Left ventricle myocardium superior (tissue), 1 donor: ENCODE measurements around the gene TMEM135. TPM values are rescaled to one million over a fixed set of nuclear protein-coding genes. Genes with fewer than 3 reads are reported as not detected.
"Not testable (repeated sequence)": the region's sequence is repeated elsewhere in the genome, so short reads cannot be mapped to it uniquely, and the experiment has no call there.

Experiments used
- ATAC-seq: fragments of 200-7000 bp; cut with Tn5 transposase; one replicate; pipeline ENCODE4 v1.9.1; 2020; ENCODE audit warnings: mild to moderate bottlenecking, moderate library complexity
- DNase-seq: peaks from one replicate; pipeline ENCODE4 v3.0.0-alpha.2; 2020
- intact Hi-C: fragments of 100-400 bp; cut with micrococcal nuclease; formaldehyde crosslinking; loops from one replicate; pipeline ENCODE4 v1.11.0; 2022
- total RNA-seq: library from RNA; stranded (reverse); fragmentation: NEBNext Ultra II Directional; extraction: Animal tissue kit (Norgen Biotek cat#: 25700); gene quantifications from one replicate; pipeline ENCODE4 v1.2.1, GENCODE V29; 2021
- donor health status: DM: no; HTN: yes; CAD: no; lungs with severe emphysema.

Gene TMEM135
- total RNA-seq, 1 donor from 2014 or later = 20.1 TPM

DNA sequence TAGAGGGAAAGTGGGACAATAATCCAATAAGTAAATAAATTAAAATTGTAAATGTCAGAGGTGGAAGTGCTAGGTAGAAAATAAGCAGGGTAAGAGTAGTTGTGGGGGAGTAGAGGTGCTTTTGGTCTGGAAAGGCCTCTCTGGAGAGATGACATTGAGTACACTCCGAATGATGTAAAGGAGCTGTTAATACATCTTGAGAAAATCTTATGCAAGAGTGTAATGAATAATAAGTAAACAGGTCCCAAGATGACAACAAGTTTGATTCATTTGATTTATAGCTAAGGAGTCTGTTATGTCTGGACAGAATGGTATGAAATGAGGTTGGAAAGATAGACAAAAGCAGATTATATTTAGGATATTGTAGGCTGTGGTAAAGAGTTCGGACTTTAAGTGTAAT, 87.5 kb downstream of the TMEM135 start:
- intact Hi-C loops = no loop called here
- no peak for DNase-seq
- ATAC-seq = no peak

DNA sequence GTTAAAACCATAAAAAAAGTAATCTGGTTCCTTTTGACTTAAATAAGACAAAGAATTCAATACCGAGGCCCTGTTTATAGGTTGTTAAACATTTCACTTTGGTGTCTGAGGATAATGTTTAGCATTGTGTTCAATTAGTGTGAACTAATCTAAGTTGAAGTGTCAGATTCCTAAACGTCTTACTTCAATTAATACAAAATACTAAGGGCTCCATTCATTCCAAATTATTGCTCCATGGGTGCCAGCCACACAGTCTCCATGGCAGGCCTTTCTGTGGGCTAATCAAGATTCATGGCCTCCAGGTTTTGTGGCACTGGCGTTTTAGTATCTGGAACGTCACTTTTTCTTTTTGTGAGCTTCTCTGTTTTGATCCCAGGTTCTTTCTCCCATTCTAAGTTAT, 89.4 kb downstream of the TMEM135 start:
- DNase-seq = no peak
- no peak for ATAC-seq
- intact Hi-C loops = no loop called here

DNA sequence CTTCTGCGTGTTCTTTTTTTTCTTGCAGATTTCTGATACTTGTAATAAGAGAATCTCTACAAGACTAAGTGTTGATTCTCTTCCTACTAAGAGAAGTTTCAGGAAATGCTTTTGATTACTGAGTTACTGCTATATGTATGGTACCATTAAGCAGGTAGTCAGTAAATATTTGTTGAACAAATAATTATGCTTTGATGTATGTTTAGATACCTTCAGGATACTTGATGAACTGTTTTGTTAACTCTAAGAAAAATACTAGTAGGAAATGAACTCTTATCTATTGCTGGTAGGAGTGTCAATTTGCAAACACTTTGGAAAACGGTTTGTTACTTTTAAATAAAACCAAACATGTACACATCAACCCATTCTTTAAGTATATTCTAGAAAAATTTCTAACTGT, 90.6 kb downstream of the TMEM135 start:
- intact Hi-C loops = no loop called here
- no peak for DNase-seq
- no peak for ATAC-seq

DNA sequence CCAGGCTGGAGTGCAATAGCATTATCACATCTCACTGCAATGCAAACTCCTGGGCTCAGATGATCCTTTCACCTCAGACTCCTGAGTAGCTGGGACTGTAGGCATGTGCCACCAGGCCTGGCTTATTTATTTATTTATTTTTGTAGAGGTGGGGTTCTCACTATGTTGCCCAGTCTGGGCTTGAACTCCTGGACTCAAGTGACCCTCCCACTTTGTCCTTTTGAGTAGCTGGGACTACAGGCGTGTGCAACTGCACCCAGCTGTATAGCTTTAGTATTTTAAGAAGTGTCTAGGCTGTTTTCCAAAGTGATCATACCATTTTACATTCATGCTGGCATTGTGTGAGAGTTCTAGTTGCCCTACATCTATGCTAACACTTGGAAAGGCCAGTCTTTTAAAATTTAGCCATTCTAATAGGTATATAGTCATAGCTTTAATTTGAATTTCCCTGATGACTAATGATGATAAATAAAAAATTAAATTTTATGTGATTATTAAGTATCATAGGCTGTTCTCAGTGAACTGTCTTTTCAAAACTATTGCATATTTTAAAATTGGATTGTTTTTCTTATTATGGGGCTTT, 96.9 kb downstream of the TMEM135 start:
- intact Hi-C loops = no loop called here
- no peak for DNase-seq
- no peak for ATAC-seq

DNA sequence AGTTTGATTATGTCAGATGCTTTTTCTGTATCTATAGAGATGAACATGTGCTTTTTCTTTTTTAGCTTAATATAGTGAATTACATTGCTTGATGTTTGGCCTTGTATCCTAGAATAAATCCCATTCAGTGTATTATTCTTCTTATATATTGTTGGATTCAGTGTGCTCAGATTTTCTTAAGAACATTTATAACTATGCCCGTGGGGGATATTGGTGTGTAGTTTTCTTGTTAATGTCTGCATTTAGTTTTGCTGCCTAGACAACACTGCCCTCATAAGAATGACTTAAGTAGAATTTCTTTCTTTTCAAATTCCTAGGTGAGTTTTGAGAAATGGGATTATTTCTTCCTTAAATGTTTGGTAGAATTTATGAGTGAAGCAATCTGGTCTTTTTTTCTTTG, 98.5 kb downstream of the TMEM135 start:
- intact Hi-C loops = no loop called here
- ATAC-seq = no peak
- no peak for DNase-seq

DNA sequence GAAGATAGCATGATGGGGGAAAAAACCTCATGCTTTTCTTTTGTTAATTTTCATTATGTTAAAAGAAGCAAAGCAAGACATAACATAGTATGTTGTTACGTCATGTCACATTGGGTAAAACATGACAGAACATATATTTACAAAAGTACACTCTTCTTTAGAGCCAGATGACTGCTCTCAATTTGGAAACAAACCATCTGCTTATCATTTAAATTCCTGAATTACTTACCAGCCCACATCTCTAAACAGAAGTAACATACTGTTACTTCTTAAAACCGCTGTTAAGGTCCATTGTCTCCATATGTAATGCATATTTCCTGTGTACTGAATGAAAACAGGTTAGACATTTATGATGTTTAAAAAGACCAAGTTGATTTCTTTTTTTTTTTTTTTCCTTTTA, 100.0 kb downstream of the TMEM135 start:
- DNase-seq = no peak
- no peak for ATAC-seq
- intact Hi-C loops = no loop called here

DNA sequence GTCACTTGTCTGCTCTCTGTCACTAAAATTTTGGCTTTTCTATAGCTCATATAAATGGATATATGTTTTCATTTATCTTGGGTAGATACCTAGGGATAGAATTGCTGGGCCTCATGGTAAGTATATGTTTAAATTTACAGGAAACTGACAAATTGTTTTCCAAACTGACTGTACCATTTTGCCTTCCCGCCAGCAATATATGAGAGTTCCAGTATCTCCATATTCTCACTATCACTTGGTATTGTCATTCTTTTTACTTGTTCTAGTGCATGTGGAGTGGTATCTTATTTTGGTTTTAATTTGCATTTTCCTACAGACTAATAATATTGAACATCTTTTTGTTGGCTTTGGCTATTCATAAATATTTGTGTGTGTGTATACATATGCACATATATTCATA, 101.7 kb downstream of the TMEM135 start:
- intact Hi-C loops = no loop called here
- DNase-seq = no peak
- ATAC-seq = no peak

DNA sequence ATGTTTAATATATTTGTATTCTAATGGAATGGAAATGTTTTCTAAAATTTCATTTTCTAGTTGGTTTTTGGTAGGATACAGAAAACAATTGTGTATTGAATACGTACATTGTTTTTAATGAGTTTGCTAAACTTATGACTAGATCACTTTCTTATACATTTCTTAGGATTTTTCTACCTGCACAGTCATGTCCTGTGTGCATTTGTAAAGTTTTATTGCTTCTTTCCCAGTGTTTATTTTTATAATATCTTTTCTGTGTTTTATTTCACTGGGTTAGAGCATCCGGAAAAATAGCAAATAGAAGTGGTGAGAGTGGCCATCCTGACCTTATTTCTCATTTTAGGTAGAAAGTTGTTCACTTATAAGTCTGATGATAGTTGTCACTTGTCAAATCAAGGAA, 103.6 kb downstream of the TMEM135 start:
- intact Hi-C loops = no loop called here
- no peak for ATAC-seq
- DNase-seq = no peak

DNA sequence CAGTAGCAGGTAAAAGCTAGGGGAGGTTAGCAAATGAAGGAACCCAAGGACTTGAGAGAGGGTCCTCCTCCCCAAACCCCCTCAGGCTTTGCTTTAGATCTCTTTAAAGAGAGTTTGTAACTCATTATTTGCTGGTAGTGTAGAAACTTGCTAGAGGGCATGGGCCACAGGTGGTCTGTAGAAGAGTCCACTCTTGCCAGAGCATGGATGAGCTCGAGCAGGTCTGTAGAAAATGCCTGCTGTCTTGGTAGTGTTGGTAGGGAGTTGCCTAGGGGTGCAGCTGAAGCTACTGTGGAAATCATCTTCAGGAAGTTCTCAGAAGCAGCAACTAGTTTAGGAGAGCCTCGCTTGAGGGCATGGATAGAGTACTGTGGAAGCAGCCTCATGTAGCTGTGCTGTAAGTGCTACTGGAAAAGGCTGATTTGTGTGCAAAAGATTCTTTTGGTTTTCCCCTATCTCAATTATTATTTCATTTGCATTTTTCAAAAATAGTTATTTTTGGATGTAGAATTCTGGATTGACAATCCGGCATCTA, 104.3 kb downstream of the TMEM135 start:
- DNase-seq = no peak
- intact Hi-C loops = no loop called here

DNA sequence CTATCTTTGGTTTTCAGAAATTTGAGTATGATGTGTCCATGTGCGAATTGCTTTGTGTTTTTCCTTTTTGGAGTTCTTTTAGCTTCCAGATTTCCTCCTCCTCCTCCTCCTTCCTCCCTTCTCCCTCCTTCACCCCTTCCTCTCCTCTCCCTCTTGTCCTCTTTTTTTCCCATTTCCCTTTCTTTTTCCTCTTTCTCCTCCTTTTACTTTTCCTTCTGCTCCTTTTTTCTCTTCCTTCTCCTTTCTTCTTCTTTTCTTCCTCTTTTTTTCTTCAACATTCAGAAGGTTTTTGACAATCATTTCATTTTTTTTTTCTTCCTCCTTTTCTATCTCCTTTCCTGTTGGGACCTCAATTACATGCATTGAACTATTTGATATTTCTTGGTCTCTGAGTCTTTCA, 104.9 kb downstream of the TMEM135 start:
- intact Hi-C loops = no loop called here
- no peak for ATAC-seq

More for the DNA sequence above, 104.3 kb downstream of the TMEM135 start:
- ATAC-seq = no peak

DNA sequence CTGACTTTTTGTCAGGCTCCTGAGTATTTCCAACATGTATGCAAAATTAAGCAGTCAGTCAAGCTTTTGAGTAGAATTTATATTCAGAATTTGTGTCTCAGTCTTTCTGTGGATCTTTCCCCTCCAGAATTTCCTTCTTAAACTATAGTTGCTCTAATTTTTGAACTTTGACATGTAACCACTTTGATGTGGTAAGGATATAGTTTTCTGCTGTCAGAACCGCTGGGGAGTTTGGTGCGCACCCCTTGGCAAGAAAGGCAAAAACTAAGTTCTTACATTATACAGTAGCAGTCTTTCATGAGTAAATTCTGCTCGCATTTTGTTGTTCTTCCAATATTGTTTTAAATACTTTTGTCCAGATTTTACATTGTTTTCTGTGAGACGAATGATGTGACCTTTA, 105.9 kb downstream of the TMEM135 start:
- ATAC-seq (no peak), DNase-seq (no peak)
- intact Hi-C loops = no loop called here

More for the DNA sequence above, 104.9 kb downstream of the TMEM135 start:
- DNase-seq = no peak

DNA sequence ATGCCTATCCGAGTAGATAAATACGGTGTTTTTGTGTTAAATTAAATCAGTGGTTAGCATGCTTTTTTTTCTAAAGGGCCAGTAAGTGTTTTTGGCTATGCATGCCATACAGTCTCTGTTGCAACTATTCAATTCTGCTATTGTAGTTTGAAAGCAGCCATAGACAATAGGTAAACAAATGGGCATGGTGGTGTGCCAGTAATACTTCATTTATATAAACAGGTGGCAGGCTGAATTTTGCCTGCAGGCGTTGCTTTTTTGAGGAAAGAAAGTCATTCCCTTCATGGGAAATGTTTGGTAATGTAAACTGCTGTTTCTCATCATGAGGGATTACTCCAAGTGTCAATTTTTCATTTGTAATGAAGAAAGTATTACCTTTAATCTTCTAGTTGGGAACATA, 106.5 kb downstream of the TMEM135 start:
- DNase-seq (no peak), ATAC-seq (no peak)
- intact Hi-C loops = no loop called here

DNA sequence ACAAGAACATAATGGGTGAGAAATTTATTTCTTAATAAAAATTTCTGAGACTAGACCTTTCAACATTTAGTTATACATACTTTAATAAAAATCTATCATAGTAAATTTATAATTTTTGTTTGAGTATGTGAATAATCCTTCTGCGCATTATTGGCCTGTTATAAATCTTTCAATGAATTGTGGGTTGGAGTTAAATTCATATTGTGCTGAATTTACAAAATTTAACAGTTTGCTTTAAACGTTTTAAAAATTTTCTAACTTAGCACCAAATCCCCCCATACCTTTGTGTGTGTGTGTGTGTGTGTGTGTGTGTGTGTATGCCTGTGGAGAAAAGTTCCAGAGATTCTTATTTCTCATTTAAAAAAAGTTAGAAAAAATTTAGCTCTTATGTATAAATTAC, 111.0 kb downstream of the TMEM135 start:
- DNase-seq (no peak), ATAC-seq (no peak)
- intact Hi-C loops = no loop called here

DNA sequence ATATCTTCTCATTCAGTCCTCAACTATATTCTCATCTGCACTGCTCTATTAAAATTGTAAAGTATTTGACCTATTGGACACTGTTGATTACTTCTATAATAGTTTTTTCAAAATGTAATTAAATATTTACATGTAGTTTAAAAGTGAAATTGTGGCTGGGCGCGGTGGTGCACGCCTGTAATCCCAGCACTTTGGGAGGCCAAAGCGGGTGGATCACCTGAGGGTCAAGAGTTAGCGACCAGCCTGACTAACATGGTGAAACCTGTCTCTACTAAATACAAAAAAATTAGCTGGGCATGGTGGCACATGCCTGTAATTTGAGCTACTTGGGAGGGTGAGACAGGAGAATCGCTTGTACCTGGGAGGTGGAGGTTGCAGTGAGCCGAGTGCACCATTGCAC, 112.0 kb downstream of the TMEM135 start:
- intact Hi-C loops, ATAC-seq, DNase-seq: not testable (repeated sequence)

DNA sequence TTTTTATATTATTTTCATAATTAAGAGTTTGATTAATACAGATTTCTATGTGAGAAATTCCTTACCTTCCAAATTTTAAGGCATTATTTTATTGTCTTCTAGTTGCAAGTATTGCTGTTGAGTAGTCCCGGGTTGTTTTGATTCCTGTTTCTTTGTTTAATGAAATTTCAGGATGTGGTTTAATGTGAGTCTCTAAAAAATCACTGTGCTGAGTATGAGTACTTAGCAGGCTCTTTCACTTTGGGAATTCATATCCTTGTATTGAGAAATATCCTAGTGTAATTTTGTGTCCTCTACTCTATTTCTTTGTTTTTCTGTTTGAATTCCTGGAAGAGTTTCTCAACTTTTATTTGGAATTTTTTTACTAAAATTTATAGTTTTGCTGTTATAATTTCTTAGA, 113.2 kb downstream of the TMEM135 start:
- no peak for DNase-seq
- intact Hi-C loops = no loop called here
- no peak for ATAC-seq

DNA sequence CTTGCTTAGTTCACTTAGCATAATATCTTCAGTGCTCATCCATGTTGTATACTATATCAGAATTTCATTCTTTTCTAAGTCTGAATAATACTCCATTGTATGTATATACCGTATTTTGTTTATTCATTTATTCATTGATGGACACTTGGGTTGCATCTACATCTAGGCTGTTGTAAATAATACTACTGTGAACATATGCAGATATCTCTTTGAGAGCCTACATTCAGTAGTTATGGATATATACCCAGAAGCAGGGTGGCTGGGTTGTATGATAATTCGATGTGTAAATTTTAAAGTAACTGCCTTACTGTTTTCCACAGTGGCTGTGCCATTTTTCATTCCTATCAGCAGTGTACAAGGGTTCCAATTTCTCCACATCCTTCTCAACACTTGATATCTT, 116.5 kb downstream of the TMEM135 start:
- ATAC-seq (no peak), DNase-seq (no peak)
- intact Hi-C loops = no loop called here

DNA sequence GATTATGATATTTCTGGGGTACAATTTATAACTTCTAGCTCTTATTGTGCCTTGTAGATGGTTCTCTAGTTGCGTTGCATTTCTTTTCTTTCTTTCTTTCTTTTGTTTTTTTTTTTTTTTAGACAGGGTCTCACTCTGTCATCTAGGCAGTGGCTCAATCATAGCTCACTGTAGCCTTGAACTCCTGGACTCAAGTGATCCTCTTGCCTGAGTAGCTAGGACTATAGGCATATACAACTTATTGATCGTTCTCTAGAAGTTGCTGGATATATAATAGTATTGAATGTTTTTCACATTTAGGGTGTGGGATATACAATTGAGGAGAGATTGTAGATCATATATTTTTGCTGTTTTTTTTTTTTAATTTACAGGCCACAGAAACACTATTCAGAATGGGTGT, 119.2 kb downstream of the TMEM135 start:
- ATAC-seq (no peak), DNase-seq (no peak)
- intact Hi-C loops = no loop called here

DNA sequence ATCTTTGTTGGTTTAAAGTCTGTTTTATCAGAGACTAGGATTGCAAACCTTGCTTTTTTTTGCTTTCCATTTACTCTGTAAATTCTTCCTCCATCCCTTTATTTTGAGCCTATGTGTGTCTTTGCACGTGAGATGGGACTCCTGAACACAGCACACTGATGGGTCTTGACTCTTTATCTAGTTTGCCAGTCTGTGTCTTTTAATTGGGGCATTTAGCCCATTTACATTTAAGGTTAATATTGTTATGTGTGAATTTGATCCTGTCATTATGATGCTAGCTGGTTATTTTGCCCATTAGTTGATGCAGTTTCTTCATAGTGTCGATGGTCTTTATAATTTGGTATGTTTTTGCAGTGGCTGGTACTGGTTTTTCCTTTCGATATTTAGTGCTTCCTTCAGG, 131.3 kb downstream of the TMEM135 start:
- intact Hi-C loops, ATAC-seq, DNase-seq: not testable (repeated sequence)

DNA sequence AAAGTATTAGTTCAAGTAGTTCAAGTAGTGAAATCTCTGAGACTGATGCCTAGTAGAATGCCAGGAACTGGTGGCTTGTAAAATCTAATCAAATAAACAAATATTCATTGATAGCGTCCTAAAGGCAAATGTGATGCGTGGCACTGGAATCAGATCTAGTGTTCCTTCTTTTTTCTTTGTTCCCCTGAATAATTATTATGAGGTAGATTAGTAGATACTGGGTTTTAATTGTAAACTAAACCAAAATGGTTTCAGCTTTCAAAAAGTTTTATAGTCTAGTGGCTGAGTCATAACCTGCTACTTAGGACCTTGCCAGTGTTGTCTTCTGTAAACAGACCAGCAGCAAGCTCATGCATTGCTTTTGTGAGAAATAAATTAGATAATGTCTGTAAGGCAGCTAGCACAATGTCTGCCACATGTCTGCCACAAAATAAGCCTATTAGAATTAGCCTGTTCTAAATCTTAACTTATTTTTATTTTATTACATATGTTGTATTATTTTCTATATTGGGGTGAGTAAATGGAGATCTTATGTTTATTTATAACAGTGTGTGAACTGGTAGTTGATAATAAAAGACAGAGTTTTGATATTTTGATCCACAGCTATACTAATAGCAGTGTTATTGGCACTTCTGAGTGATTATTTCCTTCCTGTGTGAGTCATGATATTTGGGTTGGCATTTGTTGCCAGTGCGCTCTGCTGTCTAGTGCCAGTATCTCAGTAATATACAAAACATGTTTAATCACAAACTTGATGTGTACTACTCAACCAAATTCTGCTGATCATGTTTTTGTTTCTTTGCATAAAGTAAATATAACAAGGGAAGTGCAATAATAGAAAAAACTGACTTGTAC, 135.7 kb downstream of the TMEM135 start:
- ATAC-seq (no peak), DNase-seq (no peak)
- intact Hi-C loops = no loop called here

DNA sequence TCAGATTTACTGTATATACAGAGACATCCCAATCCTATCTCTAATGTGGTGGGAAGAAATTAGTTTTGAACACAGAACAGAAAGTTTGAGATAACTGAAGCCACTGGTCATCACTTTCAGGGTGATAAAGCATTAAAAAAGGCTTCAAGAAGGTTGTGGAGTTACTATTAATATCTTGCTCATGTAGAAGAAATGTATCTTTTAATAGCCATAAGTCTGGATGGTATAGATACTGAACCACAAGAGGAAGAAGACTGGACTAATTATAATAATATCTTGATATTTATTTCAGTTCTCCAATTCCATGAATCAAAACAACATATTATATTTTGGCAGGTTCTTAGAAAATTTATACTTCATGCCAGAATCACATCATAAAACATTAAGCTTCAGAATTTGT, 137.1 kb downstream of the TMEM135 start:
- intact Hi-C loops = no loop called here
- DNase-seq (no peak), ATAC-seq (no peak)

DNA sequence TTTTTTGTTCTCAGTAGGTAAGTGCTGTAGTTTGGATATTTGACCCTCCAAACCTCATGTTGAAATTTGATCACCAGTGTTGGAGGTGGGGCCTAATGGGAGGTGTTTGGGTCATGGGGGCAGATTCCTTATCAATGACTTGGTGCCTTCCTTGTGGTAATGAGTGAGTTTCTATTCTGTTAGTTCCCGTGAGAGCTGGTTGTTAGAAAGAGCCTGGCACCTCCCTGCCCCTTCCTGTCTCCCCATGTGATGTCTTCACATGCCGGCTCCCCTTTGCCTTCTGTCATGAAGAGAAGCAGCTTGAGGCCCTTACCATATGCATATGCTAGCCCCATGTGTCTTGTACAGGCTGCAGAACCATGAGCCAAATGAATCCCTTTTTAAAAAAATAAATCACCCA, 138.3 kb downstream of the TMEM135 start:
- intact Hi-C loops = no loop called here
- DNase-seq = no peak
- no peak for ATAC-seq
